ENCODE data around the gene IMMP2L.

IMMP2L gene

DNA sequence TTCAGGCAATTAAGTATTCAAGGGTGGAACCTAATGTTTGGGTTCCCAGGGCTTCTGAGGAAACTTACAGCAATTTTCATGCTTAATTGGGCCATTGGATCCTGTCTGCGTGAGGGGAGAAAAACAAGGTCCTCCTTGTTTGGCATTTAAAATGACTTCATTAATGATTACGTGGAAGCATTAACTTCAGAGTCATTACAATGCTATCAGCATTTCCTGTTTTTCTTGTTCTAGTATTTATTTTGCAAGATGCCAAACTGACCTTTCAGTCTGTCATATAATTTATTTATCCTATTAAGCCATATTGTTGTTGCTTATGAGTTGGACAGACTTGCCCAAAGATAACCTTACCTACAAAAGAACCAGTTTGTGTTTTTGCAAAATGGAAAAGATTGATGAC is 795.4 kb downstream of the IMMP2L start:
- DNase-seq, result no peak

DNA sequence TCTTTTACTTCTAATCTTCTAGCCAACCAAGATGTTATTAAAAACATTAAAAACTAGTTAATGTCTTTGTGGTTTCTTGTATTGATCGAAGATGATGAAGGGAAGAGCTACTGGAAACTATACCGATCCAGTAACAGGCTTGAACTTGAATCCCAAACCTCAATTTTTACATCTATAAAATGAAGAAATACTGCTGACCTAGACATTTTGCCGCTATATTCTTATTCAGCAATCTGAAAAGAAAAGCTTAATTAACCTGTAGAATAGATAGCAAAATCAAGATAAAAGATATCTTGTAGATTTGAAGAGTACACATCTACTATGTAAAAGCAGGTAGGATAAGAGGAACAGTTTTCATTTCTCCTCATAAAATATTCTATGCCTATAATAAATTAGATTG is 797.4 kb downstream of the IMMP2L start:
- DNase-seq, result no peak

DNA sequence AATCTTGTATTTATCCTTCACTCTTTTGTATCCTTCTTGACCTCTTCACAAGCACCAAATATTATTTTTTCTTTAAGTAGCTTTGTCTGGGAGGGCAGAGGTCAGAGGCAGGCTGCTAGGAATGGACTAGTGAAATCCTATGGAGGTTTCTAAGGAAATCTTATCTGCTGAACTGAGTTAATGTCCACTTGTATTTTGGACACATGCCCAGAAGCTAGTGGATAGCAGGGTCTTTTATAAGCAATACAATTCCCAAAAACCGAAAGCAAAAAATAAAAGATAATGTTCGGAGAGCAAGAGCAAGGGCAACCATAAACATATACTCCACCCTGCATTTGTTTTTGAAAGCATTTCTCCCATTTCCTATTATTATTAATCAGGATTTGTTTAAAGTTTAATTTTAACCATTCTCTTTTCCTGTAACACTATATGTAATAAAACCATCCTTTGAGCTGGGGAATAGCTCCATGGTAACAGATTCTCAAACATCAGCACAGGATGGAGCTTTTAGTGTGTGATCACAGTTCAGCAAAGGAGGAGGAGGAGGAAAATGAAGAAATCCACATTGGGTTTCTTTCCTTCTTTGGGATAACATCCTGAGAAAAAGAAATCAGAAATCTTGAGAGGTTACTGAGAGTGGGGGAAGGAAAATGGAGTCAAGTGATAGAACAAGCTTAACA is 799.6 kb downstream of the IMMP2L start:
- no peak for DNase-seq

DNA sequence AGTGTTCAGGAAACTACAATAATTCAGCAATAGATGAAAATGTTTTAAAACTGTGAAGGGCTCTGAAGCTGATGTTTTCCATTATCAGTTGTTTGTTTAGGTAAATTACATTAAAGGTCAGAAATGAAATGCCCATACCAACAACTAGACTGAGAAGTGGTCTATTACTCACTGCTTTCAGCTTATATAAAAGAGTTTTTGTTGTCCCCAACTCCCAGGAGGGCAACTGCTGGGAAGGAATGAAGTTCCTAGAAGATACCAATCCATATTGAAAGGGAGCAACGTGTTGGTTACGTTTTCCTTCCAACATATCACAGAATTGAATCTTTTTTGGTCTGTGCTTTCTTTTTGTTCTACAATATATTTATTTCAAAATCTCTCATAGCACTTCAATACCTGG is 802.0 kb downstream of the IMMP2L start:
- no peak for DNase-seq

DNA sequence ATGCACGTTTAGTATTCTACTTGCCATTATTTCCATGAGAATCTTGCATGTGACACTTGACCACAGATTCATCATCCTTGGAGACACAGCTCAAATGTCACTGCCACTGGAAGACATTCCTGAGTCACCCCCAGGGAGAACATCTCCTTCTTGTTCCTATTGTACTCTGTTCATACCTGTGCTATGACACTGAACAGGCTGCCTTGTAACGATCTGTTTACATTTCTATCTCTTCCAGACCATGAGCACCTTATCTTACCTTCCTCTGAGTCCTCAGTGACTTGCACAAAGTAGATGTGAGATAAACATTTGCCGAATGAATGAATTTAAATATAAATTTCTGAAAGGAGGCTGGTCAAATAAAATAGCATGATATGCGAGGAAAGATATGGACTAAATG is 803.2 kb downstream of the IMMP2L start:
- DNase-seq, result no peak

DNA sequence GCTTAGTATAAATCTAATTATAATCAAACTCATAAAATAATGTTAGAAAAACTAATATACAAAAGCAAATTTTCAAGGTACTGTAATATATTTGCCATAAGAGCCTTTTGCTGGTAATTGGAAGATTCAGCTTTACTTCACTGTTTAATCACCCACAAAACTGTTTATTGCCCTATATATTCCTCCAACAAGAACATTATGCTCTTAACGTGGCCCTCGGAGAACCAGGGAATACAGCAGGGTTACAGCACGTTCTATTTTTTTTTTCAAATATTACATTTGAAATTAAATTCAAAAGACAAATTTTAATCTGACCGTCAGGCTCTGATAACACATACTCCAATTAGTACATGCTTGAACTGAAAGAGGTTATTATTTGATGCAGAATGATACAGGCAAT is 807.6 kb downstream of the IMMP2L start:
- DNase-seq, result no peak

DNA sequence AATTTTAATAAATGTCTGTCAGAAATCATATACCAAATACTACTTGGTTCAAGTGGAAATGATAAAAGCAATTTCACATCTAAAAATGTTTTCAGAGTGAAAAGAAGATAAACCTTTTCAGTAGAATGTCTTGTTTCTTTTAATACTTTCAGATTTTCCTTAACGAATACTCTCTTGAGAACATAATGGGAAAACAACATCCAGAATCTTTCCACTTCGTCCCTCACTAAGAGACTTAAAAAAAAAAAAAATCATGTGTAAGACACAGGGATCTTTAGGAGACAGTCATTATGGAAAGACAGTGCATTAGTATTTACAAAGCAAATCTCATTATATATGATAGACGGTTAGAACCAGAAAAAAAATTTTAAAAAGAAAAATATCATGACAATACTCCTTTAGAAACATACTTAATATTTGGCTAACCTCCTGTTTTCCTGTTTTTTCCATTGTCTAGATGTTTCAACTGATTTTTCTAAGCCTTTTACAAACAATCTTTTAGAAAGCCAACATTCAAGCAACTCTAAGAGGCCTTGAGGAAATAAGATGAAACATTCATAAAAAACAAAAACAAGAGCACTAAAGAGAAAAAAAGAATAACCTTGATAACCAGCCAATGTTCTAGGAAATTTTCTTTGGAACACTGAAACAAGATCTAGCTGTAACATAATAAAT is 811.2 kb downstream of the IMMP2L start:
- no peak for DNase-seq

DNA sequence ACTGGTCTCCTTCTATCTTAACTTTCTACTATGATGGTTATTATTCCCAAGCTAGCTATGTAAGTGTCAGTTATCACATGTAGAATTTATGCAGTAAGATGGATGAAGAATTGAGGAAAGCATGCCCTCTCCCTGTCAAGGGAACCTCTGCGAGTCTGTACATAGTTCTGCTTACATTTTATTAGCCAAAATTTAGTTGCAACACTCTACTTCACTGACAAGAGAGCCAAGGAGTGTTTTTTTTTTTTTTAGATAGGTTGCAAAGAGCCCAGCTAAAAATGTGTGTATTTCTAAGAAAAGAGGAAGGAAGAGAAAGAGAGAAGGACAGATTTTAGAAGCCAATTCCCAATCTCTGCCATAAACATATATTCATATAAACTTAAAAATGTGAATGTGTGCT is 829.1 kb downstream of the IMMP2L start:
- DNase-seq, result no peak

DNA sequence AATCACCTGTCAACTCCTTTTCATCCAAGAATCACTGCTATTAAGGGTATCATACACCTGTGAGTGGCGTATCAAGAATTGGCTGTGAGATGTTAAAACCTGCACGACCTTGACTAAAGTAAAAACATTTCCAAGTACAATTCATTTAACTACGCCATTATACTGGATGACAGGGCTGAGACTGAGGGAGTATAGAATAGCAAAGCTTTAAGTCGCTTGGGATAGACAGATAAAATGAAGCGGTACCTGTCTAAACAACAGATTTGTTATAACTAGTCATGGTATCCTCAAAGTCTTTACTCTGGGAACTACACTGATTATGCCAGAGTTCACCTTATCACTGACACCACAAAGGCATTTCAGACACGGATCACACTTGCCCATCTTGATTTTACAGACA is 837.5 kb downstream of the IMMP2L start:
- DNase-seq, result no peak

DNA sequence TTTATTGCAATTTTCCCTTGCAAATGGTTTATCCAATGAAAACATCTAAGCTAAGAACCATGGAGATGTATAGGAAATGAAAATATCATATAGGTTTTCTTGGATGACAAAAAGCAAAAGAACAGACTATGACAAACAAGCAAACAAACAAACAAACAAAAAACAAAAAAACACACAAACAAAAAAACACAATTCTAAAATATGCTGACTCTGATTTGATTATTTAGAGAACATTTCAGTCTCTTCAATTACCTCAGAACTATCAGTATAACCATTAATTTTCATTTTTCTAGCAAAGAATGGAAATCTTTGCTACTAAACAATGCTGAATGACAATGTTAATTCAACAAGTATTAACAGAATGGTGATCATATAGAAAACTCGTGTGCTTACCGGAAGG is 840.9 kb downstream of the IMMP2L start:
- DNase-seq, result no peak

DNA sequence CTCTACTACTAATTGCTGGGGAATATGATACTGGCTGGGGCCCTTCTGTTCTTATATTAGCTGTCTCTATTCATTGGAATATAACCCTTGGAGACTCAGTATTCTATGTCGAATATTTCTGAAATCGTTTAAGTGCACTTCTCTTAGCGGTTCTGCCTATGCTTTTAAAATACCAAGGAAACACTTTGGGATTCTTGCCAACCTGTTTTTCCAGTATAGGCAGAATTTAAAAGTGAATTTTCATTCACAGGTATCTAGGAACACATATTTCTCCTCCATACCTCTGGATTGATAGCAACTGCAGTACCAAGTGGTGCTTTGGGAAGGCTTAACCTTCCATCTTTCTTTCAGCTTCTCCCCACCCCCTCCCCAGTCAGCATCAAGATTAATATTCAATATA is 841.7 kb downstream of the IMMP2L start:
- no peak for DNase-seq

DNA sequence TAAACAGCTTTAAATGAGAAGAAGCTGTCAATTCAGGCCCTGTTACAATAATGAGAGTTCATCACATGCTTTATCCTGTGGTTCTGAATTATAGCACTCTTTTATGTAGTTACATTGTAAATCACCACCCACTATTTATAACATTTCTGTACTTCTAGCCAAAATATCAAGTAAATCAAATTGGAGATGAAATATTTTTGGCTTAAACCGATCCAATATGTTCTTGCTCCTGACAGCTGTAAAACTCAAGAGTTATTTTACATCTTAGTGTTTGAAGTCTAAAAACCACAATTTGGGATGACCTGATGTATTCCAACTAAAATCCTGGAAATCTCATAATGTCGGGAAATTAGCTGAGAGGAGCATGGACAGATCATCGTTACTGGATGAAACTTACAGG is 842.6 kb downstream of the IMMP2L start:
- no peak for DNase-seq

DNA sequence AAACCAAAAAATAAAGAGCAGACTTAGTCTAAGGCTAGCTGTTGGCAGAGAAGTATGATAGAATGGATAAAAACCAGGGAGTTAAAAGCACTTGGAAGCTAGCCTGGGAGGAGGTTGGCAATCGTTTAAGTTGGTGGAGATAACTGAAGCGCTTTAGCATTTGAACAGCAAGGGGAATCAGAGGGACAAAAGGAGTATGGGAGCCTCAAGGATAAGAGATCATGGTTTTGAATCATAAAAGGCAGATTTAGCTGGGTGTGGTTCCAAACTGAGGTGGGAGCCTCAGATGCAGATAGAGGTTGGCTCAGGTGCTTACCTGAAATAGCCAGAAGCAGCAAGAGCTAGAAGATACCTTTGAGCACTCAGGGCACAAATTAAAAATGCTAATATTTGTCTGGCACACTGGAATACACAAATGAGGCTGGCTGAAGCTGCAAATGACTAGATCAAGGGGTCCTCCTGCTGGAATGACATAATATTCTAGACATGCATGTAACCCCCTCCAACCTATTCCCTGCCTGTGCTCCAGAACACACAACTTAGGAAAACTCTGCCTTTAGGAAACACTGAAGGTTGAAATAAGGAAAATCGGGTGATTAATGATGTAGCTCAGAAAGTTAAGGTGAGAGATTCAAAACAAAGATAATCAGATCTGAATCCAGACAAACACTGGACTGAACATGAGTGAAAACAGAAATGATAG is 843.6 kb downstream of the IMMP2L start:
- no peak for DNase-seq

DNA sequence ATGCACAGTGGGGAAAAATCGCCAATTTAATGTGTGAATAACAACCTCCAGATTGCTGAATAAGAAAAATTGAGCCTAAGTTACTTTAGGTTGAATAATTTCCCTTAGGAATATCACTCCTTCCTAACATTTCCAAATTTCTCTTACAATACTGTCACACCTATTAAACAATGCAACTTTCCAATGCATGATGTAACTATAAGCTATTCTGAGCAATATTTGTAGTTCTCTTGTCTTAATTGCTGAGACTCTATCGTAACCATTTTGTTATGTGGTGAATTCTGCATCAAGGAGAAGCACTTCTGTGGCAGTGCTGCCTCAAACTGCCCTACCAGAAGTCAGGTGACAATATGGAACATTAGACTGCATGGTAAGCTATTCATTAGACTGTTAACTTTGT is 858.1 kb downstream of the IMMP2L start:
- no peak for DNase-seq

DNA sequence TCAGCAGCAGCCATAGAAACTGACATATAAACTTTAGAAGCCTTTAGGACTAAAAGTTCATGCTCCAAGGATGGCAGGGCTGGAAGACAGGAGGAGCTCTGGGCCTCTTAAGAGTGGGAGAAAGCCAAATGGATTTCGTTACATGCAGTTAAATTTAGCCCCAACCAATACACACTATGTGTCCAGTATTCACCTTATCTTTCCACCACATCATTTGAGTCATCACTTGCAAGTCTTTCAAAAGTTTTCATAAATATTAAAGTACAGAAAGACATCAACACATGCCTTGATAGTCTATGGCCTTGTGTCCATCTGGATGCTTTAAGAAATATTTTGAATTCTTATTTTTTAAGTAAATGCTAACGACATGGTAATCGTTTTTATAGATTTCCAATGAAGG is 863.7 kb downstream of the IMMP2L start:
- DNase-seq, result no peak

DNA sequence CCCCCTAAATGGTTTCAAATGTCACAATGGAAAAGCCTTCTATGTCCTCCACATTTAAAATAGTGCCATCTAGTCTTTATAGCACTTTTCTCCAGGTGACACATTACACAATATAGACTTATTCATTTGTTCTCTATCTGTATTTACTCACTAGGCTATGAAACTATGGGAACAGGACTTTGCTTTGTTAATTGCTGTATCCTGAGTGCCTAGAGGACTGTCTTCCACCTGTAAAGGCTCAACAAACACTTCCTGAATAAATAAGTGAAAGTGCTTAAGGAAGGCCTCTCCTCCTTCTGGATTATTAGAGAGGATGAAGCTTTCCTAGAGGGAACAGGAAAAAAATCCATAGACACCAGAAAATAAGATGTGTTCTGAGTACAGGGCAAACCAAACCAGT is 868.9 kb downstream of the IMMP2L start:
- DNase-seq, result no peak

DNA sequence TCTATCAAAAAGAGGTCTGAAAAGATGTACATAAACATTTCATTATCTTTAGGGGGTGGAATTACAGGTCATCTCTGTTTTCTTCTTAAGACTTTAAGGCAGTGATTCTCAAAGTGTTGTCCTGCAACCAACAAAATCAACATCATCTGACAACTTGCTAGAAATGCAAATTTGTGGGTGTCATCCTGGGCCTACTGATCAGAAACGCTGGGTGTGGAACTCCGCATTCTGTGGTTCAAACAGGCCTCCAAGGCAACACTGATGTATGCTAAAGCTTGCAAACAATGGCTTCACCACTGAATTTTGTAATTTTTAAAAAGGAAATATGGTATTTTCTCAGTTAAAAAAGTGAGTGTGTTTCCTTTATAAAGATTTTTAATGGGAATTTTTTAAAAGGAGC is 873.4 kb downstream of the IMMP2L start:
- no peak for DNase-seq

DNA sequence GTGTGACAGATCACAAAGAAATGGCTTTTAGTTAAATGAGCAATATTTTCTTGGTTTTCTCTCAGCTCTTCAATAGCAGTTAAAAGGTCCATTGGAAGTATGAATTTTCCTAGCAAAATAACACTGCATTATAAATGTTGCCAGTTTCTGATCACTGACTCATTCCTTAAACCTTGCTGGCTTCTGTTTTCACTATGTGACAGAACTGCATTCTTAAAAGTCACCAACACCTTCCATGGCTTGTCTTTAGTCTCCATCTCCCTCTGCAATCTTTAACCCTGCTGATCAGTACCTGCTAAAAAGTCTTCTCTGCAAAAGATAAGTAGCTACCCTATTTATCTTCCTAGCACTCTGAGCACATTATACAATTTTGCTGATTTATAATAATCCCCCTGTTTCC is 876.4 kb downstream of the IMMP2L start:
- DNase-seq, result no peak

DNA sequence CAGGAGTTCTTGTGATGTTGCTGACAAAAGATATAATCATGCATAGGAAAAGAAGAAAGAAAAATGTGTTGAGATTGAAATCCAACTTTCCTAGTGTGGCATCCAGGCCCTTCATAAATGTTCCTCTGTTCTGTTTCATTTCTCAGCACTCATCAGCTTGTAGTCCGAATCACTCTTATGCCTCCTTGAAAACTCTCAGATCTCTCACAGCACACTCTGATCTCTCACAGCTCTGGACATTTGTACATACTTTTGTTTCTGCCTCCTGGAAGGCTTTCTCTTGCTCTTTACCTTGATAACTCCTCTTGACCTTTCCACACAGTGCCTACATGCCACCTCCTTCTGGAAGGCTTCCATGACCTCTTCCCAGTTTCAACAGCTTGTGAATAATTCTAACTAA is 880.4 kb downstream of the IMMP2L start:
- no peak for DNase-seq

DNA sequence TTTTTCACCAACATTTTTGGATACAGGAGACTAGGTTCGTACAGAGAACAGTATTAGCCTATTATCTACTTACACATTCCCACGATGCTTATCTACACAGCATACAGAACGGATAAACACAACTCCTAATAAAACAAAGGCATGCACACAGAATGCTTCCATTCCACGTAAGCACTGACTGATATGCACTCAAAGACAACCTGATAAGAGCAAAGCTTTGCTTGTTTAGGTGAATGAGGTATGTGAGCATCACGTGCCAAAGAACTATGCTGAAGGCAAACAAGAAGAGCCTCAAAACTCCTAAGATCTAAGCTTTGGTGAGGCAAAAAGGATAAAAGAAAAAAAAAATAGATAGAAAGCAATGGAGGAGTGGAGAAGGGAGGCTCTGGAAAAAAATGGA is 884.9 kb downstream of the IMMP2L start:
- DNase-seq, result no peak

DNA sequence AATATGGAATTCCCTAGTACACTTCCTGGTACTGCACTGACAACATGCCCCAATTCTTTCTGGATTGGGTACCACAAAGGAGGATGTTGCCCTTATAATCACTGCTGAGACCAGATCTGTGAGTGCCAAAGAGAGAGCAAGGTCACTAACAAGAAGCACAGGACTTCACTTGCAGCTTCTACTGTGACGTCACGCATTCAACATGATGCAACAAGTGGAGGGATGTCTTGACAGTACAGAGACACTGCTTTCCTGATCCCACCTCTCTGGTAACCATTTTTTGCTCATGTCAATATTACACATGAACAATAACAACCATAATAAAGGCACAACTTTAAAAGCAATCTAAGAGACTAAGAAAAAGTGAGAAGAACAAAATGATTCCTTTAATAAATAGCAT is 885.5 kb downstream of the IMMP2L start:
- DNase-seq, result no peak

DNA sequence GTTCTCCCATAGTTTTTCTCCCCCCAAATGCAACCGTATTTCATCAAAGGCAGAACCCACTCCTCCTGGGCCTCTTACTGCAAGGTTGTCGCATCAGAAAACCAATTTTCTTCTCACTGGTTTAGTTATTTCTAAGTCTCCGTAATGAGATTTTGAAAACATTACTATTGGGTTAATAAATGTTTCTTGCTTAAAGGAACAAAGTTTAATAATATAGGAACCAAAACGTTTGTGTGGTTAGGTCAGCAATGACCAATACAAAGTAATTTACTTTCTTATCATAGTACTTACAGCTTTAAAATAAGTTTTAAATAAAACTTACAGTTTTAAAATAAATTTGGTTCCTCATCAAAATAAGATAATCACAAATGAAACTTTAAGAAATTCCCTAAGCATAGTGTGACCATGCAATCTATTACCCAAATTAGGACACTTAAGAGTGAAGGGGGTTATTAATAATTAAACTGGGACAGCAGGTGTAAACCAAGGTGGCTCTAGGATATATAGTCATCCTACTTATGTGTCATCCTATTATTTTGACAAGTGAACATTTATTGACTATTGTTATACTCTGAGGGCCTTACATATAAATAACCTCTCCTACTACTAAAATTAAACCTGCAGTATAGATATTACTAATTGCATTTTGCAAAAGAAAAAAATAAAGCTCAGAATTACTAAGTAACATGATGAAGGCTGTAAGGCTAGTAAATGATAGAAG is 886.7 kb downstream of the IMMP2L start:
- DNase-seq, result no peak

DNA sequence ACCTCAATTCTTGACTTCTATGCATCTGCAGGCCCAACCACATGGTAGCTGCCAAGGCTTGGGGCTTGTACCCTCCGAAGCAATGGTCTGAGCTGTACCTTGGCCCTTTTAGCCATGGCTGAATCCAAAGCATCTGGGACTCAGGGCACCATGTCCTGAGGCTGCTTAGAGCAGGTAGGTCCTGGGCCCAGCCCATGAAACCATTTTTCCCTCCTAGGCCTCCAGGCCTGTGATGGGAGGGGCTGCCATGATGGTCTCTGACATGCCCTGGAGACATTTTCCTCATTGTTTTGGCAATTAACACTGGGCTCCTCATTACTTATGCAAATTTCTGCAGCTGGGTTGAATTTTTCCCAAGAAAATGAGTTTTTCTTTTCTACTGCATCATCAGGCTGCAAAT is 889.1 kb downstream of the IMMP2L start:
- no peak for DNase-seq

DNA sequence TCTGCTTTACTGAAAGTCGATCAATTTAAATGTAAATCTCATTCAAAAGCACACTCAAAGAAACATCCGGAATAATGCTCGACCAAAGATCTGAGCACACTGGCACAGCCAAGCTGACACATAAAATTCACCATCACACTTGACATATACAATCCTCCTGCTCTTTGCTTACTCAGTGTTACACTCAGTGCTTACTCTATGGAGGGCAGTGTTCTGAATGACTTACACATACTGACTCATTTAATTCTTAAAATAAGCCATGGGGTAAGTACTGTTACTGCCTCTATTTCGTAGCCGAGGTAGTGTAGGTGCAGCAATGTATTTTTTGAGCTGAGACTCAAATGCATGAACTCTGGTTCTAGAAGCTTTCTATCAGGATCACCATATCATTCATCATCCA is 892.9 kb downstream of the IMMP2L start:
- DNase-seq, result no peak

Data from cortex of kidney (tissue), 1 donor.